ENCODE results near the gene OPHN1.
"Not testable (repeated sequence)": the region's sequence is repeated elsewhere in the genome, so short reads cannot be mapped to it uniquely, and the experiment has no call there.

OPHN1 gene

DNA sequence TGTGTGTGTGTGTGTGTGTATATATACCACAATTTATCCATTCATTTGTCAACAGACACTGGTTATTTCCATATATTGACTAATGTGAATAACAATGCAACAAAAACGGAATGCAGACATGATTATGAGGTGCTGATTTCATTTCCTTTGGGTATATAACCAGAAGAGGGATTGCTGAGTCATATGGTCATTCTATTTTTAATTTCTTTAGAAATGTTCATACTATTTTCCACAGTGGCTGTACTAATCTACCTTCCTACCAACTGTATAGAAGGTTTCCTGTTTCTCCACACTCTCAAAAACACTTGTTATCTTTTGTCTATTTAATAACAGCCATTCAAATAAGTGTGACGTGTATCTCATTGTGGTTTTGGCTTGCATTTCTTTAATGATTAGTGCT is 269.9 kb downstream of the OPHN1 start:
- DNase-seq (ENCODE audit: low read depth): no peak

DNA sequence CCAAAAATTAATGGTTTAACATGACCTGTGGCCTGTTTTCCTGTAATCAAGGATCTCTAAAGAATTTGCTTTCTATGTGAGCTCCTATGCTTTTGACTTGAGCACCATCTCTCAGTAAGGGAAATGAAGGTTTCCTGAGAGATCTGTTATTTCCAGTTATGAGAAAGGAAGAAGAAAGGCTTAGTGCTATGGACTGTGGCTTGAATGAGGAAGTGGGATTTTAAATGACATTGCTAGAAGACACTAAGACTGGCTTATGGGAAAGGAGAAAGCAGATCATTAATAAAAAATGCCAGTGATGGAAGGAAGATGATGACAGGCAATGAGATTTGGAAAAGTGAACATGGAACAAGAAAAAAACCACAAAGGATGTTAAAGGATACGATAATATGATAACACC is 285.4 kb downstream of the OPHN1 start:
- DNase-seq (ENCODE audit: low read depth): no peak

DNA sequence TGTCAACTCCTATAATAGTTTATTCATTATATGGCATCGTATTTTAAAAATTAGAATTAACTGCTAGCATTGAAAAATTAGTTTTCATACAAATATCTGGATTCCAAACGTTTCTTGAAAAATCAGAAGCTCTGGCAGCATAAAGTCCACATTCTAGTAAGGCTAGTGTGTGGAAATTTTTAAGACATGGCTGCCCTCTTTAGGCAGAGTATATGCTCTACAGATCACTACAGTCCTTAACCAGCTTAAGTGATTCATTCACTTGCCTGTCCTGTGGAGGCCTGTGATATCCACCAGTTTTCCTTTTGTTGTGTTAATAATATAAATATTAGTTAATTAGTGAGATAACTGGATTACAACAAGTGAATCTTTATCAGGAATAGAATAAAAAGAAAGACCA is 287.2 kb downstream of the OPHN1 start:
- no peak for DNase-seq (ENCODE audit: low read depth)

DNA sequence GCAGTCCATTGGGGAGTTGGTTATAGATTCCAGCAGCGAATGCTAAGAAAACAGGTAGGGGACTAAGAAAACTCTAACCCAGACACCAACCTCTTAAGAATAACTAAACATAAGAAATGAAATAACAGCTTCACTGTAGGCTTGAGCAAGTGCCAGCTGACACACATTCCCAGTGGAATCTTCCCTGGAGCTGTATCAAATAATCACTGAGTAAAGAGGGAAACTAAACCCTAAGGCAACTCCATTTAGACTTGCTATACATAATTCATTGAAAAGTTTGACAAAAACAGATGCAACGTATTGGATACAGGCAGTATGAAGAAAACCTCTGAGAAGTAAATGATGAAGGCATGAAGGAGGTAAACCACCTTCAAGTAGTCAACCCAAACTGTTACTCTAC is 293.5 kb downstream of the OPHN1 start:
- DNase-seq (ENCODE audit: low read depth): no peak

DNA sequence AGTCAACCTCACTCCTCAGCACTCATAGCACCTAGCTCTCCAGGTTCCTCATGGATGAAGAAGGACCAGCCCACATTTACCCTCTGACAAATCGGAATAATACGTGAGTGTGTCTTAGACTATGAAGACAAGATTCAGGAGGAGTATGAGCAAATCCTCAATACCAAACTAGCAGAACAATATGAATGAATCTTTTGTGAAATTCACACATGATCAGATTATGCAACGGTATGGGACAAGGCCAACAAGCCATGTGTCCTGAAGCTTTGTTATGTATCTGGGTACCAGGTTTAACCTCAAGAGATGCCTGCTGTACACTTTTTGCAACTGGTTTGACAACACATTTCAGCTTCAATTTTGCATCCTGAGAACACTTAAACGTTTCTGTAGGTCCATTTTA is 300.1 kb downstream of the OPHN1 start:
- DNase-seq (ENCODE audit: low read depth): no peak

DNA sequence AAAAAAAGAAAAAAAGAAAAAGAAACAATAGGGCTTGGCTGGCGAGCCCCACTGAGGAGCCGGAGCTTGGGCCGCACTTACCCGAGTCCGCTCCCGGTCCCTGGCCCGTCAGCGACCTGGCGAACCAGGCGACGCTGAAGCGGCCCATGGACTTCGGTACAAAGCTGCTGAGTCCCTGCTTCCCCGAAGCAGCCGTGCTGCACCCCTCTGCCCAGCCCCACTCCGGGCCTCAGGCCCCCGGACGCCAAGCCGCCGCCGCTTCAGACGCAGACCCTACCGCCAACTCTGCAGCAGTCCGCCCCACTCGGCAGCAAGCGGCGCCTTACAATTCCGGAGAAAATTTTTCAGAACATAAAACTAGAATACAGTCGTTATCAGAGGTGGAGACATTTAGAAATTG is 300.5 kb downstream of the OPHN1 start:
- no peak for DNase-seq (ENCODE audit: low read depth)

DNA sequence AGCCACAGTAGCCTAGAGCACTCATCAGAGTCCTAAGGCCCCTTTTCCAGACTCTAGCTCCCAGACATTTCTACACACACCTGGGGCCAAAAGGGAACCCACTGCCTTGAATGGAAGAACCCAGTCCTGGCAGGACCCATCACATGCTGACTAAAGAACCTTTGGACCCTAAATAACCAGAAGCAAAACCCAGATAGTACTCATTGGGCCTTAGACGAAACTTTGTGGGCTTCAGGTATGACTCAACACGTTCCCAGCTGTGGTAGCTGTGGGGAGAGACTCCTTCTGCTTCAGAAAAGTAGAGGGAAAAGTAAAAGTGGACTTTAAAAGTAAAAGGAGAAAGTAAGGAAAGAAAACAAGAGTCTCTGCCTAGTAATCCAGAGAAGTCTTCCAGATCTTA is 311.5 kb downstream of the OPHN1 start:
- DNase-seq (ENCODE audit: low read depth): no peak

DNA sequence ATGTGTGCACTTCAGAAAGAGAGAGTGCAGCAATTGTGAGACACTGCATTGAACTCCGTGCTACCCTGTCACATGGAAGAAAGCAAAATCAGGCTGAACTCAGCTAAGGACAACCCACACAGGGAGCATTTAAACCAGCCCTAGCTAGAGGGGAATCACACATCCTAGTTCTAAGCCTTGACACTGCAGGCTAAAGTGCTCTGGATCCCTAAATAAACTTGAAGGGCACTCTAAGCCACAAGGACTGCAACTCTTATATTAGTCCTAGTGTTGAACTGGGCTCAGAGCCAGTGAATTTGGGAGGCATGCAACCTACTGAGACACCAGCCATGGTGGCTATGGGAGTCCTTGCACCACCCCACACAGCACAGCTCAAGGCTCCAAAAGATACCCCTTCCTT is 311.9 kb downstream of the OPHN1 start:
- DNase-seq (ENCODE audit: low read depth): no peak

DNA sequence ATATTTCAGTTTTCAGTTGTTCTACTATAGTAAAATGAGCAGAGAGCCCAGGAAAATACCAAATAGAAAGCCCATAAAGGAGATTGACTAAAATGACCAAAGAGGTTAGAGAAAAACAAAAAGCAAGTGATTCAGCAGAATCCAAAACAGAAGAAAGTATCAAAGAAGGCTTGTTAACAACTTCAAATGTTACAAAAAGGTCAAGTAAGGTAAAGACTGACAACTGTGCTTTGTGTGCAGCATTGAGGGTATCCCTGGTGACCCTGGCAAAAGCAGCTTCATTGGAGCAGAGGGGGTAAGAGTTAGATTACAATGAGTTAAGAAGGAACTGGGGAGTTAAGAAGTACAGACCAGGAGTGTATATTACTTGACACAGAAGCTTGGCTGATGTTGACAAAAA is 317.9 kb downstream of the OPHN1 start:
- no peak for DNase-seq (ENCODE audit: low read depth)

DNA sequence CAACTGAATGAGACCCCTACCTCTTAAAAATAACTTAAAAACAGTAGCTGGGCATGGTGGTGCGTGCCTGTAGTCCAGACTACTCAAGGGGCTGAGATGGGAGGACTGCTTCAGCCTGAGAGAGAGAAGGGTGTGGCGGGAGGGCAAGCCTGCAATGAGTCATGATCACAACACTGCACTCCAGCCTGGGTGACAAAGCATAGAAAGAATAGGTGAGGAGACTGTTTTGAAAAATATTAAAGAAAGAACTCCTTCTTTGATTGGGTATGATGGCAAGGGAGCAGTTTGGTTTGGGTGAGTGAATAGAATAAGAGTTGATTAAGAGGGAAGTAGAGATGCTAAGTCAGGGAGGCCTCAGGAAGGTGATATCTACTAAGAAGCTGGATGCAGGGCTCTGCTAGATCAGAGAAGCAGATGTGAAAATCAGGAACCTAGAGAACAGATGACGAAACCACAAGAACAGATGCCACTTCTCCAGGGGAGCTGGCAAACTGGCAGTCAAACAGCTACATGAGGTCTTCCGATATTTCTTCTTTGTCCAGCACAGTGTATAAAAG is 318.6 kb downstream of the OPHN1 start:
- no peak for DNase-seq (ENCODE audit: low read depth)

DNA sequence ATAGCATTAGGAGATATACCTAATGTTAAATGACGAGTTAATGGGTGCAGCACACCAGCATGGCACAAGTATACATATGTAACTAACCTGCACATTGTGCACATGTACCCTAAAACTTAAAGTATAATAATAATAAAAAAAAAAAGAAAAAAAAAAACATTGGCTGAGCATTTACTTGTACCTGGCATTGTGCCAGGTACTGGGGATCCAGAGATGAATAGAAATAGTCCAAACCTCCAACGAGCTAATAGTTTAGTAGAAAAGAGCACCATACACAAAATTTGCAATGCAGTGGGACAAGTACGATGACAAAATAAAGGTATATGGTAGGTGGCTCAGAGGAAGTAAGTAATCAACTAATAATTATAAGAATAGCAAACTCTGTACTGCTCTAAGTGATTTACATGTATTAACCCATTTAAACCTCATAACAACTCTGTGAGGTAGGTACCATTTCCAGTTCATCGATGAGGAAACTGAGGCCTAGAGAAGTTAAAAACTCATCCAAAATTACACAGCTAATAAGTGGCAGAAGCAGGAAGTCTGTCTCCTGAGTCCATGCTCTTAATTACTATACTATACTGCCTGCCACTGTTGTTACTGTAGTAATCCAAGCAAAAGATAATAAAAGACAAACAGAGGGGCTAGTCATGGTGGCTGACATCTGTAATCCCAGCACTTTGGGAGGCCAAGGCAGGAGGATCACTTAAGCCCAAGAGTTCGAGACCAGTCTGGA is 319.3 kb downstream of the OPHN1 start:
- no peak for DNase-seq (ENCODE audit: low read depth)

DNA sequence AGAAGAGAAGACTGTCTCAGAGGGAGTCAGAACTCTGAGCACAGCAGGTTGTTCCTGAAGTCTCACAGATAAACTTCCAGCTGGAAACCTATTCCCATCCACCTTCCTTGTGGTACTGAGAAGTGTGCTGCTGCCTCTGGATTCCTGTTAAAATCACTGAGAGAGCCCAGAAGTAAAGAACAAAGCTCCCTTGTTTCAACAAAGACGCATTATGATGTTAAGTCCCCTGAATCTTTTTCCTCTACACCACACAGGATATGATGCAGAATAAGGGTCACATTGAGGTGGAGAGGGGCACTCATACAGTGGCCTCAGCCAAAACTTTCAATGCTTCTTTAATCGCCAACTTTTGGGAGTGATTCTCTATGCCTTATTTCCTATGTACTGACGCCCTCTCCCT is 321.0 kb downstream of the OPHN1 start:
- DNase-seq (ENCODE audit: low read depth): no peak

DNA sequence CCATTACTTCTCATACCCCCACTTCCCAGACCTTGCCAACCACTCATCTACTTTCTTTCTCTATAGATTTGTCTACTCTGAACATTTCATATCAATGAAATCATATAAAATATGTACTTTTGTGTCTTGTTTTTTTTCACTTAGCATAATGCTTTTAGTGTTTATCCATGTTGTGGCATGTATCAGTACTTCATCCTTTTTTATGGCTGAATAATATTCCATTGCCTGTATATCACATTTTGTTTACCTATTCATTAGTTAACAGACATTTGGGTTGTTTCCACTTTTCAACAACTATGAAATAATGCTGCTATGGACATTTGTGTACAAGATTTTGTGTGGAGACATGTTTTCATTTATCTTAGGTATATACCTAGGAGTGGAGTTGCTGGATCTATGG is 324.1 kb downstream of the OPHN1 start:
- DNase-seq (ENCODE audit: low read depth): no peak

DNA sequence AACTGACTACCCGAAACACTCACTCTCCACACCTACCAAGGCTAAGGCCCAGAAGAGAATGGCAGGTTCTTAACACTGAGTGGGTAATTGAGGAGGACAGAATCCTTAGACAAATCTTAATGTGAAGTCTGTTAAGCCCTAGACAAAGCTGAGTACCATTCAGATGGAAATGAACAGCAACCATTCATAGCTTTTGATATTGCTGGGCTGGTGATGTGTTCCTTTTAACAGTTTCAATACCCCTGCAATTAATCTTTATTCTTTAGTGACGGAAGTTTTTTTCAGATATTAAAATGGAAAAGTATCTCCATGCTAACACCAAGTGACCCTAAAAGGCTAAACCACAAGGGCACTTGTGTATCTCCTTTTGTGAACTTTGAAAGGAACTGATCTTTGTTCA is 334.9 kb downstream of the OPHN1 start:
- no peak for DNase-seq (ENCODE audit: low read depth)

DNA sequence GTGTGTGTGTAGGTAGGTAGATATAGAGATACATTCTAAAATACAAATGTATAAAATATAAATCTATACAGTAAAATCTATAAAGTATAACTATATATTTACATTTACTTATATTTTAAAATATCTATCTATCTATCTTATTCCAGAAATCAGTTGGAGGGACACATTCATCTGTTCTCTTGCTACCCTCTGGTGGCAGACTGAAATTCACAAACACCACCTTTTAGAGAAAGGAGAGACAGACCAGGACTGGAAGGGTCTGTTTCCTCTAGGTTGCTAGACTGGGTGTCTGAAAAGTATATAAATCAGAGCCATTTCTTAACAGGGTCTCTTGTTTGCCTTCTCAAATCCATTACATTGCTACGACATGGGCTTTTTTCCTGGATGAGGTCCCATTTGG is 343.0 kb downstream of the OPHN1 start:
- no peak for DNase-seq (ENCODE audit: low read depth)

DNA sequence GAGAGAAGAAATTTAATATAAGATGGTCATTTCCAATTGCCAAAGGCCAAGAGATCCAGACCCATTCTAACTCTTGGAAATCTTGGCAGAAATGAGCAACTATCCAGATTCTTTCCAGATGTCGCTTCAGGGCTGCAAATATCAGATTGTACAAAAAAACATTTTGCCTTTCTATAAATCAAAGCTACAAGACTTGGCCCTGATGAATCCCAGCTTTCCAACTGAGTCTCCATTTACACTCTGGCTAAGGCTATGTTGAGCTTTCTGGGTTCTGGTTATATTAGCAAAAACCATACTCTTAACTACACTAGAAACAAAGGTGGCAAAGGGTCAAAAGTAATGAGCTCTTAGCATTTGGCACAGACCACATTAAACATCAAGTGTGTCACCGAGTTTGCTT is 345.8 kb downstream of the OPHN1 start:
- no peak for DNase-seq (ENCODE audit: low read depth)

DNA sequence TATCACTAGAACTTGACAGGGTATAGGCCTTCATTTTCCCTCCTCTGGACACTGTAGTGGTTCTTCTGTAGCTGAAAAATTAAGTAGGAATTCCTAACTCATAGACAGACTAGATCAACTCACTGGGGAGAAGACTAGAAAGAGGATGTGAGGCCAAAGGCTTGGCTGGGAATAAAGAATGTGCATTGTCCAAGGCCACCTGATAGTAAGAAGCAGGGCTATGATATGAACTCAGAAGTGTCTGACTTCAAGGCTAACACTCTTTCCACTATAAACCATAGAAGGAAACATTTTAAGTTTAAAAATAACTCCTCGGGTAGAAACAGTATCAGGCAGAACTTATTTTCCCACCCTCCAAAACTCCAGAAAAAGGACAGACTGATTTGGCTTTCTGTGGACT is 346.6 kb downstream of the OPHN1 start:
- no peak for DNase-seq (ENCODE audit: low read depth)

DNA sequence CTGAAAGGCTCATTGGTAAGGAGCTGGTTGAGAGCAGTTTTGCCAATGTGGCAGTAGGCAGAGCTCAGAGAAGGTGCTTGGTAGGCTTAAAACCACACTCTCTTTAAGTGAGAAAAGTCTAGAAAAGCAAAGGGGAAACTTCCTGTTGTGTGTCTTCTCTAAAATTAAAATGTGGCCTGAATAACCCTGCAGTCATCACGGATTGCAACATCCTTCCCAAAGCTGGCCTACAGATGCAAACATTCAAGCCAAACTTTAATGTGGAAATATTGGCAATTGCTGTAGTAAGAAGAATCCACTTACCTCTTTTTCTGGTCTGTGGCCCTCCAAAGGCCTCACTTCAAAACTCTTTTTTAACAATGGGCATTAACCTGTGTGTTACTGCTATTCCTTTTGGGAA is 348.5 kb downstream of the OPHN1 start:
- no peak for DNase-seq (ENCODE audit: low read depth)

DNA sequence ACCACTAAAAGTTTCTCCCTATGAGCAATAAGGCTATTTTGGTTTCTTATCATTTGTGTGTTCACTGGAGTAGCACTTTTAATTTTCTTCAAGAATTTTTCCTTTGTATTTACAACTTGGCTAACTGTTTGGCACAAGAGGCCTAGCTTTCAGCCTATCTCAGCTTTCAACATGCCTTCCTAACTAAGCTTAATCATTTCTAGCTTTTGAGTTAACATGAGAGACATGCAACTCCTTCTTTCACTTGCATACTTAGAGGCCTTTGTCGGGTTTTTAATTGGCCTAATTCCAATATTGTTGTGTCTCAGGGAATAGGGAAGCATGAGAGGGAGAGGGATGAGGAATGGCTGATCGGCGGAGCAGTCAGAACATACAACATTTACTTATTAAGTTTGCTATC is 349.8 kb downstream of the OPHN1 start:
- DNase-seq (ENCODE audit: low read depth): no peak

DNA sequence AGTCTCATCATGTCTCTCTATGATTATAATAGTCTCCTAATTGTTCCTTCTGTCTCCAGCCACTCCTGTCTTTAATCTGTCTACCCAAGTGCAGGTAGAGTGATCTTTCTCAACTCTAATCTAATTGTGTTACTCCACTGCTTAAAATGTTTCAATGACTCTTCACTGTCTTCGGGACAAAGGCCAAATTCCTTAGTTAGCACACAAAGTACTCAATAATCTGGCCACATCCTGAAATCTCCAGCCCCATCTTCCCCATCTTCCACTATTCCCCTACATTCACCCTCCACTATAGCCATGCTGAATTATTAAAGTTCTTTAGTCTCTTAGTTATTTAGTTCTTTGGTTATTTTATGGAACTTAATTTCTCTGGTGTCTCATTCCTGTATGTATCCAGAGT is 353.3 kb downstream of the OPHN1 start:
- no peak for DNase-seq (ENCODE audit: low read depth)

DNA sequence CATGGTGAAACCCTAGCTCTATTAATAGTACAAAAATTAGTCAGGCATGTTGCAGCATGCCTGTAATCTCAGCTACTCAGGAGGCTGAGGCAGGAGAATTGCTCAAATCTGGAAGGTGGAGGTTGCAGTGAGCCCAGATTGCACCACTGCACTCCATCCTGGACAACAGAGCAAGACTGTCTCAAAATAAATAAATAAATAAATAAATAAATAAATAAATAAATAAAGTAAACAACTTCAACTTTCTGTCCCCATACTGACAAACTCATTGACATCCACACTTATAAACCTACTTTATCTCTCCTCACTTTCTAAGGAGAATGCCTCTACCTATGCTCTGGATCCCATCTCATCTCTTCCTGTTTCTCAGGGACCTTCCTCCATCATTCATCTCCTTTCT is 354.5 kb downstream of the OPHN1 start:
- DNase-seq (ENCODE audit: low read depth): not testable (repeated sequence)

DNA sequence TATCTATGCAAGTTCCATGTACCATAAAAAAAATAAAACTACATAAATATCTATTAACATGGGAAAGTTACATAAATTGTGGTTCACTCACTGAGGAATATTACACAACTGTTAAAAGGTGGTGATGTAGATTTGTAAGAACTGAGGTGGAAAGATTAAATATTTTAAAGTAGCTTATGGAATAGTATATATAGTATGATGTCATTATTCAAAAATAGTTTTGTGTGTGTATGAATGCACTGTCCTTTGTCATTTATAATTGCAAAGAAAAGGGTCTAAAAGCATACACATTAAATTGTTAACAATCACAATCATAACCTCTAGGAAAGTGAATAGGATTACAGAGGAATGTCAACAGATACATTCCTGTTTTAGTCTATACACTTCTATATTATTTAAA is 355.9 kb downstream of the OPHN1 start:
- no peak for DNase-seq (ENCODE audit: low read depth)

DNA sequence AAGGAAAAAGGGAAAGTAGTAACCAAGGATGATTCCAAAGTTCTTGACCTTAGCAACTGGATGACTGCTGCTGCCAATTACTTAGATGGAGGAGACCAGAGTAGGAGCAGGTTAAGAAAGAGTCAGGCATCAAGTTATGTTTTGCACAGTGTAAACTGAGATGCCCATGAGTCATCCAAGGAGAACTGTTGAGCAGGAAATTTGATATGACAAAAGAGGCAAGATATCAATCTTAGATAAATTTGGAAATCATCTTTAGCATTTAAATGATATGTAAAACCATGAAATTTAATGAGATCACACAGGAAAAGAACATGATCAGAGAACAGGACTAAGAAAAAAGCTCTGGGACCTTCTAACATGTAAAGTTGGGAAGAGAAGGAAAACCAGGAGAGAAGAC is 361.3 kb downstream of the OPHN1 start:
- DNase-seq (ENCODE audit: low read depth): no peak

DNA sequence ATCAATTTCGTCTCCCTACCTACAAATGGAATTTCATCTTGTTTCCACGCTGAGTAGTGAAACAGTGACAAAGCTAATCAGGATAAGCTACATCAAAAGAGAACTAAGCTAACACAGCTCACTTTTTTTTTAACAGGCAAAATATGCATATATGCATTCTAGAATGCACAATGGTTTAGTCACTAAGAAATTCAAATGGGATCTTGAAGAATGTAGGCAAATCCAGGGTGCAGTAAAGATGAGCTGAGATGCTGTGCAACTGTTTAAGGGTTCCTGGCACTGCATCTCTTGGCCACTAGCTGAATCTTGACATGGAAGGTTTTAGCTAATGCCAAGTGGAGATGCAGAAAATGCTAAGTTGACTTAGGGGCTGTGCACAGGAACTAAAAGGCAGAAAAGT is 363.2 kb downstream of the OPHN1 start:
- DNase-seq (ENCODE audit: low read depth): not testable (repeated sequence)

DNA sequence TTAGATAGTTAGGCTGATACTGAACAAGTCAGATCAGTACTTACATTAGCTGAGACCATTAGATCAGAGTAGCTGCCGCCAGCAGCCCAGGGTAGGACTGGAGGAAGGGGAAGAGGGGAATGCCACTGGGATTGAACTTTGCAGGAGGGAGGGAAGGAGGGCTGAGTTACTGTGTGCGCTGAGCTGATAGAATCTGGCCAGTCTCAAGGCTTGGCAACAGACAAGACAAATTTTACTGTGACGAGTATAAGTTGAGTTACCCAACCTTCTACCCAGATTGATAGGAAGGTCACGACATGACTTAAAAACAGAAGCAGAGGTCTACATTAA is 372.1 kb downstream of the OPHN1 start:
- no peak for DNase-seq (ENCODE audit: low read depth)

All from activated T-cell treated with anti-CD3 and anti-CD28 coated beads for 1 hour (primary cell).